Amniotic epithelial cell (primary cell): ENCODE data around the gene SGSM2.
A peak's percentile ranks its signal among the peaks of the same experiment; 100 is the strongest.

ENCODE experiments used
- DNase-seq: peaks from one replicate; pipeline ENCODE4 v3.0.0-alpha.2; 2010; ENCODE audit warnings: low read depth

Gene SGSM2

DNA sequence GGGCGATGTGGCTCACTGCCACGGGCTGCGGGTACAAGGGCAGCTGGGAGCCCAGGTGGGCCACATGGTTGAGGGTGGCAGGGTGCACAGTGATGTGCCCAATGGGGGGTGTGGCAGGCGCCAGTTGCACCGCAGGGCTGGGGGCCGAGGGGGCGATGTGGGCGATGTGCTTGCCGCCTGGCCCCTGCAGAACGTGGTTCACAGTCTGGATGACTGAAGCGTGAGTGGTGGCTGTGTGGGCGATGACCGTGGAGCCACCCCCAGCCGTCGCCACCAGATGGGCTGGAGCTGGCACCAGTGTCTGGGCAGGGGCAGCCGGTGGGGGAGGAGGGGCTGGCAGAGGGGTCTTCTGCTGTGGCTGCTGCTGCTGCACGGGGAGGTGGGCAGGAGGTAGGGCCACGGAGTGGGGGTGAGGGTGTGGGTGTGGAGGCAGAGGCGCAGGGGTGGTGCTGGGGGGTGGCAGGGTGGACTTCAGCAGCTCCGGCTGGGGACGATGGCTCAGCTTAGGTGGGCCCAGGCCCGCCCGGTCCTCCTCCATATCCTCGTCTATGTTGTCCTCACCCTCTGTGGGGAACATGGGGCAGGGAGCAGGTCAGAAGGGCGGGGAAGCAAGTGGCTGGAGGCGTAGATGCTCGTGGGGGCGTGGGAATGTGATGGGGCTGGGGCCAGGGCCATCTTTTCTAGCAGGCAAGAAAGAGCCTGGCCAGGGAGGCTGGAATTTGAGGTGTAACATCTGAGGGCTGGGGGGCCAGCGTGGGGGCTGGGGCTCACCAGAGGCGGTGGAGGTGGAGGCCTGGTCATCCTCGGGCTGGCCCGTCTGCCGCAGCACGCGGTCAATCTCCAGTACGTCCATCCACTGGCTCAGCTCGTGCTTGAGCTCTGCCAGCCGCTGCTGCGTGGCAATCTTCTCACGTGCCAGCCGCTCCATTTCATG, 50.1 kb downstream of the SGSM2 start:
- DNase-seq, result no peak

DNA sequence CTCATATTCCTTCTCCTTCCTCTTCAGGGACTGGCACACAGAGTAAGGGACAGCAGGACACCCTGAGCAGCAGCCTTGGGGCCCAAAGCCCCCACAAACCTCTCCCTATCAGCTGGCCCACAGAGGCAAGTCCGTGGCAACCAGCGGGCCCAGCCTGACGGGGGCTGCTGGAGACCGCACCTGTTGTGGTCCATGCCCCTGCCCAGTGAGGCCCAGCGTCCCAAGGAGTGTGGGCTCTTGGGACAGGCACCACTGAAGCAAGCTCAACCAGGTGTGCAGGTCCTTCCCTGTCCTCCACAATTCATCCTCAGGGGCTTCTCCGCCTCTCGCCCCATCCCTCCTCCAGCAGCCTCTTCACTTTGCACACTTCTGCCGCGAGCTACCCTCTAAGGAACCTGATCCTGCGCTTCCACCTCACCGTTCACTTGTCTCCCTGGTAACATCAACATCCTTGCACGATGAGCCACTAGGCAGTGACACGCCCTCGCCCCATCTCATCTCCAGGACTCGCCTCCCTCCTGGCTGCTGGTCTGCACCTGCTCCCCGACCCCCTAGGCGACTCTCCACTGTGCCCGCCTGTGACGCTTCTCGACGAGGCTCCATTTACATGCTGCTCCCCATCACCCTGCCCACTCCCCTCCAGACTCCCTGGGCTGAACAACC, 50.9 kb downstream of the SGSM2 start:
- no peak for DNase-seq

DNA sequence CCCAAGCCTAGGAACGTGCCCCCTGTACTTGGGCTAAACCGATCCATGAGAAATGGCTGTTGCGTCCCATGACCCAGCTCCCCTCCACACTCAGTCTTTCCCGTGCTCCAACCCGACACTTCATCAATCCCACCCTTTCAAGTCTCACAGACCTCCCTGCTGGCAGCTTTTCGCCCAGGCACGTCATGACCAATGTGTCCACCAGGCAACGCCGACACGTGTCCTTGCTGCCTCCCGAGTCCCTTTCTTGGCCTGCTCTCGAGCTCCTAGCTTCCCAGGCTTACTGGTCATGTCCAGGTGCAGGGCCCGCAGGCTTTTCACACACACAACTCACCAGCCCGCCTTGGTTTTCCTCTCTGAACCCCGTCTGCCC, 51.4 kb downstream of the SGSM2 start:
- DNase-seq, result no peak

DNA sequence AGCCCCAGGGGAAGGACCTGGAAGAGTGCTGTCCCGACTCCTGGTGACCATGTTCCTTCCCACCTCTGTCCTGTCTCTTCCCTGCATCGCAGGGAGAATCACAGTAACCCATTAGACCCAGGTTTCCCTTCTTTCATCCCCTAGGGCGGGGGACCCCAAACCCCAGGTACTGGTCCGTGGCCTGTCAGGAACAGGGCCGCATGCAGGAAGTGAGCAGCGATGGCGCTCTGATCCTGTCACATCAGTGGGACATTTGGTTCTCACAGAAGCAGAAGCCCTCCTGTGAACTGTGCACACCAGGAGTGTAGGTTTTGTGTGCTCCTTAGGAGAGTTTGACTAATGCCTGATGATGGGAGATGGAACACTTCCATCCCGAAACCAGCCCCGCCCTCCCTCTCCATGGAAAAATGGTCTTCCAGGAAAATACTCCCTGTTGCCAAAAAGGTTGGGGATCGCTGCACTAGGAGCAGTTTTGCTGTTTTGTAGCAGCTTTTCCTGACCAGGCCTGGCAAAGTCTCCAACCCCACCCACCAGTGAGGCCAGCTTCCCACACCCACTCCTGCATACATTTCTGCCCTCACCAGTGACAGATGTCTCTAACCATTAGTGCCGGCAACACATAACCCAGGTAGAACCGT, 53.0 kb downstream of the SGSM2 start:
- no peak for DNase-seq

DNA sequence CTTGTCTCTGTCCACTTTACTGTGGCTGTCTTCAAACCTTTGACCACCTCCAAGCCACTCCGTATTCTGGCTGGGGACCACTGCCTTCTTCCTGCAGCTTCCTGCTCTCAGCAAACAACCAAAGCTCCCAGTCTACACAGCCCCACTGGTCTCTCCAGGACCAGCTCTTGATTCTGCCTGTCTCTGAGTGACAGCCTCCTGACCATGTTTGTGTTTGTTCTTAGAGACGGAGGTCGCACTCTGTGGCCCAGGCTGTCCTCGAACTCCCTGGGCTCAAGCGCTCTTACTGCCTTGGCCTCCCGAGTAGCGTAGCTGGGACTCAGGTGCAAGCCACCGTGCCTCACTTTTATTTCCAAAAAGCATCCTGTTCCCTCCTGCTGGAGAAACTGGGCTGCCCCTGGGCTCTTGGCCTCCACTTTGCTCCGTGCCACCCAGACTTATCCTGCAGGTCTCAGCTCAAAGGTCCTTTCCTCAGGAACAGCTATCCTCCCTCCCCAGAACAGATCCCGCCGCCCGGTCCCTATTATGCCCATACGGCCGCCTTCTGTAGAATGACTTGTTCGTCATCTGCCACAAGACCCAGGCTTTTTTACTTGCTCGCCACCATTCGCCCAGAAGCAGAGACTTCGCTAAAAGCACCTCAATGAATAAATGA, 54.4 kb downstream of the SGSM2 start:
- DNase-seq, result no peak

DNA sequence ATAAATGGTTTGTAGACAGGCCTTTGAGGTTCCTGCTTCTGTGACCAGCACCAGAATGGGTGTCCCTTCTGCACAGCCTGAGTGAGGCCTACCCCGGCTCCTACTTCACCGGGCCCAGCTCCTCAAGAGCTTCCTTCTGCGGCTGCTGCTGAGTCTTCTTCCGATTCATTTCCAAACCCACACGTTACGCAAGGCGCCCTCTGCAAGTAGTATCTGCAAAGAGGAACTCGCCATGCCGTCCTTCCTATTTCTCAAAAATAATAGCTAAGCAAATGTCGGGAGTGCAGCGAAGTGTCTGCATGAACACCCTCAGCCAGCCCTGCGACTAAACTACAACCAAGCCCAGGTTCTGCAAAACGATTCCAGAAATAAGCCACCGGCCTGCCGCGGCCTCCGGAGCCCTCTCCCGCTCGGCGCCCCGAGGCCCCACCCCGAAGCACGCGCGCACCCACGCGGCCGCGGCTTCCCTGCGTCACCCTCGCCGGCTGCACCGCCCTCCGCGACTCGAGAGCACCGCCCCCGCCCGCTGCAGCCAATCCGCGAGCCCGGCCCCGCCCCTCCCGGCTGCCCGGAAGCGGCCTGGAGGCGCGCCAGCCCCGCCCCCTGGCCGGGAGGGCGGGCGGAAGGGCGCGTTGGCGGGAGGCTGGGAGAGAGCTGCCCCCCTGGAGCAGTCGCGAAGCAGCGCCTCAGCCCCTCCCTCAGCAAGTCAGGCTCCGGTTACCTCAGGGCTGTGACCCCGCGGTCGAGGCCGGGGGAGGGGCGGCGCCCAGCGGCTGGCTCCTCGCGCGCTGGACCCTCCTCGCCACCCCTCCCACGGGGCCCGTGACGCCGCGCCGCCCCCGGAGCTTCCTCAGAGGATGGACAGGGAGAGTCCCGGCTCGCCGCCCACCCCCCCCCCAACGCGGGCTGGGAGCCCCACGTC, 55.2 kb downstream of the SGSM2 start:
- DNase-seq, result peak; percentile 92

DNA sequence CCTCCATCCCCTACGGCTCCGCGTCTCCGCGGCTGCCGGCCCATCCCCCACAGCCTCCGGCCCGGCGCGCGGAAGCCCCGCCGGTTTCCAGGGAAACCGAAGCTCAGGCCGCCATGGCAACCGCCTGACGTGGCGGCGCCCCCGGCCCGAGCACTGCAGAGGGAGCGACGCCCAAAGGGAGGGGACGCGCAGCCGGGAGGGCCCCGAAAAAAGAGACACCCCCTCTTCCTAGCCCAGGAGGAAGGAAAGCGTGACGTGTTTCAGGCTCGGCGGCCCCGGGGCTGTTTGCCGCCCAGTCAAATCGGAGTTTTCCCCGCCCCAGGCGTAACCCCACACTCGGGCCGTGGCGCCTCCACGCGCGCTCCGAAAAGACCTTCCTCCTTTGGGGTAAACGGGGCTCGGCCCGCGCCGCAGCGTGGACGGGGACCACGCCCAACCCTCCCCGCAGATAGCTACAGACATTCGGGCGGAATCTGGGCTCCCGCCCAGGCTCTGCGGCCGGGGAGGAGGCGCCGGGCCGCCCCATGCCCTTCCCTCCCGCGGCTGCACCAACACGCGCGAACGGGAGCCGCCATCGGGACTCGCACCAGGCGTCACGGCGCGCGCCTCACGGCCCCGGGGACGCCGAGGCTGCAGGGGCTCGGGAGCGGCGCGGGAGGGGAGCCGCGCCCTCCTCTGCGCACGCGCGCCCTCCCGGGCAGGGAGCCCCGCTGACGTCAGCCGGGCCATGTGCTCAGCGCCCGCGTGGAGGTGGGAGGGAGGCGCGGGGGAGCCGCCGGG, 56.1 kb downstream of the SGSM2 start:
- DNase-seq, result peak; percentile 69

DNA sequence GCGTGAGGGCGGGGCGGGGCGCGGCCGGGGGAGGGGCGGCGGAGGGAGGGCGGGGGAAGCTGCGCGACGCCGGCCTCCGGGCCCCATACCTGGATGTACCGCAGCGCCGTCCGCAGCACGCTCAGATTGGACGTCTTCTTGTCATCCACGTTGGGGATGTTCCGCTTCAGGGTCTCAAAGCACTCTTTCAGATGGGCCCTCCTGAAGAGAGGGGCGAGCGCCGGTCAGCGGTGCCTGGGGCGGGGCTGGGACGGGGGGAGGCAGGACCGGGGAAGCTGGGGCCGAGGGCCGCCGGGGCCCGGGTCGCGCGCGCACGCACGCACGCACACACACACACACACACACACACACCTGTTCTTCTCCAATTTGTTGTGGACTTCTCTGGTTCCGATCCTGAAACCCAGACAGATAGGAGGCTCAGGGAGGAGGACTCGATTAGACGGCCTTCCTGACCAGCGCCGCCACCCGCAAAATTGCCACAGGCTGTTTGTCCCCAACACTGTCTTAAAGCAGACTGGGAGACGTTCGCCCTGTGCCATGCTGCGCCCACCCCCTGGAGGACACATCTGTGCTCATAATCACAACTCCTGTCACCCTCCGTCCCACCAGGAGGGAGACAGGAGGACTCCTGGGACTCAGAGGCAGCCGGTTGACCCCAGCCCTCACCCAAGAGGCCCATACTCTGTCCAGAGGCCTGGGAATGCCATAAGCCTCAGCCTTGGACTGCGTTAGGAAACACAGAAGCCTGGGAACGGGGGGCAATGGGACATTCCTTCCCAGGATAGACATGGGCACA, 56.9 kb downstream of the SGSM2 start:
- DNase-seq, result no peak

DNA sequence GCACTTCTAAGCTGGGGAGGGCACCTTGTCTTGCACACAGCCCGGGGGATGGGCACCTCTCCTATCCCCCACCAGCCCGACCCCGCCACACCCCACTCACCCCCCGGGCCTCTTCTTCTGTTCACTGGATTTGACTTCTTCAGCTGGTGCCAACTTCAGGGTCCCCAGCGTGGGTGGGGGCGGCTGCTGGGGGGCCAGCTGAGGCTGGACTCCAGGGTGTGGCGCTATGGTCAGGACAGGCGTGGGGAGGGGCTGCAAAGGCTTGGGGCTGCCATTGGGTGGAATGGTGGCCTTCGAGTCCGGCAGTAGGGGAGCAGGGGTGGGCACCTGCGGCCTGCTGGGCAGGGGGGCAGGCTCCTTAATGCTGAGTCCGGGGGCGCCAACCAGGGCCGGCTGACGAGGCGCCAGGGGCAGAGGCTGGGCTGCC, 57.5 kb downstream of the SGSM2 start:
- no peak for DNase-seq

DNA sequence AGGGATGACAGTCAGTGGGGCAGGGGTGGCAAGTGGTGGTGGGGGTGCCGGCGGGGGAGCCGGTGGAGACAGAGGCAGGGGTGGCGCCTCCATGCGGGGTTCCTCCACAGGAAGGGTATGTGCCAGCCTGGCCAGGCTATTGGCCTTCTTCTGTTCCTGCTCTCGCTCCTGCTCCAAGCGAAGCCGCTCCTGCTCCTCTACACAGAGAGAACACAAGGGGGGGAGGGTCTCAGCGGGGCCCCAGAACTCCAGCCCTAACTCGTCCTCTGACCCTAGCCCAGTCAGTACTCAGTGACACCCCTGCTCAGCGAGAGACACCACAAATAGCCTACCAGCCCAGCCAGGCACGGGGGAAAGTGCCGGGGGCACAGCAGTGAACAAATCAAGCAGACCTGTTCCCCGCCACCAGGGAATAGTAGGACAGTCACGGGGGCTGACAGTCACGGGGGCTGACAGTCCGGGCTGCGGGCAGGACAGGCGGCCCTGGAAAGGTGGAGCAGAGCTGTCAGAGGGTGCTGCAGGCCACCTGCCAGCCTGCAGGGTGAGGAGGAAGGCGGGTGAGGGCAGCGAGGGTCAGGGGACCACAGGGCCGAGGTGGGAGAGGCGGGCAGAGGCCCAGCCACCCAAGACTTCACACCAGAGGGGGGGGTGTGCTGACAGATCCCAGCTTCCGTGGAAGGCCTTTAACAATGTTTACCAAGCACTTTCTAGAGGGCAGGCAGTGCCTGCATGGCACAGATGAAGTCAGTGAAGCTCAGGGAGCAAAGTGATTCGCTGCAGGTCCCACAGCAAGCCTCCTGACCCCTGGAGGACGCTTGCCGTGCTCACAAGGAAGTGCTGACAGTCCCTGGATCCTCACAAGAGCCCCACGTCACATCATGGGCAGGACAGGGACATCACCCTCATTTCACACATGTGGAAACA, 58.2 kb downstream of the SGSM2 start:
- DNase-seq, result no peak

DNA sequence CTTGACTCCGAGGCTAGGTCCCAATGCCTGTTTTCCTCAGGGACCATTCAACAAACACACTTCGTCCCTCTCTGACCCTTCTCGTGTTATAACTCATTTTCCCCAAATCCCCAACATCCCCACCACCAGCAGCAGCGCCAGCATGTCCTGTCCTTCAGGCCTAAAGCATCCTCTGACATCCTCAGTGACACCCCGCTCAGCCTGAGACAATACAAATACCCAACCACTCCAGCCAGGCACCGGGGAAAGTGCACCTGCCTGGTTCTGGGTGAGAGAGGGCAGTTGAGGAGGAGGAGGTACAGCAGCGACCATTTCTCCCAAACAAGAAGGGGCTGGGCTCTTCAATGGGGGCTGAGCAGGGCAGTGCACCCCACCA, 58.9 kb downstream of the SGSM2 start:
- DNase-seq, result no peak

DNA sequence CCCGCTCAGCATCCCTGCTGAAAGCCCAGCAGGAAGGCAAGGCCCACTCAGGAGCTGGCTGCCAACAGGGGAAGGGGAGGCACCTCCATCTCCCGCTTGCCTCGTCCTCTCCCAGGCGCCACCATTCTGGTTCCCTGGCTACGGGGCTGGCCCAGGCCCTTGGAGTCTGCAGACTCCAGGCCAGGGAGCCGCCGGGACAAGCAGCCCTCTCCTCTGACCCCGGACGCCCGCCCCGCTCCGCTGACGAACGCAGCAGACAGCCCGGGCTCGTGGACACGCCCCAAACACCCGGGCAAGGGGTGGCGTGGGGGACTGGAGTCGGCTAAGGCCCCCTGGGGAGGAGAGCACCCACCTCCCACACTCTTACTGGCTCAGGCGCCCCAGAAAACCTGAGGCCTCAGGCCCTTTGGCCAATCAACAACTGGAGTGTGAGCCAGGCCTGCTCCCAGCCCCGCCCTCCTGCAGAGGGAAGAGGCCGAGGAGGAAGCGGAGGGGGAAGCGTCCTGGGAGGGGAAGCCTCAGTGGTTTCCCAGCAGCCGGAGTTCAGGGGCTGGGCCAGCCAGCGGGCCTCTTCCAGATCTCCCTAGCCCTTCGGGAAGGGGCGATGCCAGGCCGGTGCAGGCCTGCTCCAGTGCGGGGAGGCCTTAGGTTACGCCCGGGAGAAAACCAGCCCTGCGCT, 59.4 kb downstream of the SGSM2 start:
- peak; percentile 99 for DNase-seq

DNA sequence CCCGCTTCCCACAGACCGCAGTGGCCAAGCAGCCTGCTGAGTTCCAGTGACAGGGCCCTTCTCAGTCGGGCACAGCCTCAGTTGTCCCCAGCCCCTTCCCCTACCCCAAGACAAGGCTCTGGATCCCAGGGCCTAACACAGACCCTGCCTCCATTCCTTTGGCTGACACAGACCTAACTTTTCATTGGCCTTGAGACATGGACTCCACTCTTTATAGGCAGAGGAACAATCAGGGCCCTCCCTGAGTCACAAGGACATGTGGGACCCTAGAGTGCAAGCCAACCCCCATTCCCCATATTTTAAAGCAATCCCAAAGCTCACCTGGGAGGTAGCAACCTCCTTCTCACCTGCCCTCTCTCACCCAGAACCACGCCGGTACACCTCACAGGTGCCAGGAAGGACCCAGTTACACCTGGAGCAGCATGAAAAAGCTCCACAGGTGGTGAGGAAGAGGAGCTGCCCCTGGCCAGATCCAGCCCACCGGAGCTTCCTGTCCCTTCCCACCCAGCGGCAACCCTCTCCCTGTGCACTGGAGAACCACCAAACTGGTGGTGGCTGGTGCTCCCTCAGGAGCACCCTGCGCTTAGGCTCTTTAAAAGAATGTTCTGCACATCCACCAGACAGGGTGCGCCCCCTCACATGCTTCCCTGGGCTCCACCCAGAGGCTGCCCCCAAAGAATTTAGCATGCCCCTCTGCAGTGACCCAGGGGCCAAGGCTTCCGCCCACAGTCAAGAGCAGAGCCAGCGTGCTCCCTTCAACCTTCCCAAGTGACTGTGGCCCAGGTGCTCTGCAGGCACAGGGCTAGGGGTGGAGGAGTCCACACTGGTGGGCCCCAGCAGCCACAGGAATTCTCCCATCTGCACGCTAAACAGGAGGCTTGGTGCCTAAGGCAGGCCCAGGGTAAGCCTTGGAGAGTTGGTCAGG, 60.2 kb downstream of the SGSM2 start:
- DNase-seq, result no peak

DNA sequence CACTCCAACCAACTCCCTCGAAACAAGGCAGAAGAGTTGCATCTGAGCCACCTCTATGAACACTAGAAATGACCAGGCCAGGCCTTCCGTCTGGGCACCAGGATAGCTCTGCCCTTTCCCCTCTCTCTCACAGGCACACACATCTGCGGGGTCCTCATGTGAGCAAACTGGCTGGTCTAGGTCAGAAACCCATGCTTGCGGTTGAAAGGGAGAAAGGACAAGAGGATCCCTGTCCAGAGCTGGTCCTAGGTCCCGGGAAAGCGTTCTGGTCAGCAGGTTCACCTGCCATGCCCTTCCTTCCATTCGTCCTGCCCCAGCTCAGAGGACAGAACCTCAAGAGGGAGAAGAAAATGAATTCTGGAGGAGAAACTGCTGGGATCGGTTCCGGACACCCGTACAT, 60.9 kb downstream of the SGSM2 start:
- no peak for DNase-seq

DNA sequence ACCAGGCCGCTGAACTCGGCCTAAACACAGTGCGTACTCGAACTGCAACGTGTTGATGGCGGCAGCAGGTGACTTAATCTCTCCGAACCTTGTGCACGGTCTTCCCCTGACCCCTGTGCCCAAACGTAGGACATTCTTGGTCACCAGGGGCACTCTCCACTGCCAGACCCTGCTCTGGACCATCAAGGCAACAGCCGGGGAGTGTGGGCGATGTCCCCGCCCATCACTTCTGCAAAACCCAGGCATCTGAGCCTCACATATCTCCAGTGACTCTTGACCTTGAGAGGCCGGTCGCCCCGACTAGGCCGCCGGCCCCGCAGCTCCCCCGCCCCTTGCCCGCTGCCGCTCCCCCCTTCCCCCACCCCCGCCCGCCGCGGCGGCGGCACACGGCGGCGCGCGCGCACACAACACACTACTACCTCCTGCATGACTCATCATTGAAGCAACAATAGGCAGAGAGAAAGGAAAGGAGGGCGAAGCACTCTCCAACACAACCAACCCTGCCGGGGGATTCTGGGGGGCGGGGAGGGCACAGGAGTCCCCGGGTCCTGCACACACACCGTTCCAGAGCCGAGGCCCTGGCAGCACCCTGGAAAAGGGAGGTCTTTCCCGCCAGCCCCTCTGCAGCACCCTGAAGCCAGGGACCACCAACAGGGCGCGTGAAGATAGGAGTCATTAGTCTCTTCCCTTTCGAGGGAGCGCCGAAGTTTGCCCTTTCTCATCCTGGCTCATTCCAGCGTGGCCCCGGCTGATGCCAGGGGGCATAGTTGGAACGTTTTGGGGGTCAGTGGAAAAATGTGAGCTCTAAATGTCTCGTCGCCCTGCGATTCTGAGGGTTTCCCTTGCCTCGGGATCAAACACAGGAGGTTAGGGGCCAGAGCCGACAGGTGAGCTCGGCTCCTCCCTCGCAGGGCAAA, 61.6 kb downstream of the SGSM2 start:
- peak; percentile 80 for DNase-seq
